K562 (cell line): ENCODE results near the gene CD163. TPM values are rescaled to one million over a fixed set of nuclear protein-coding genes. Genes with fewer than 3 reads are reported as not detected.
A peak's percentile ranks its signal among the peaks of the same experiment; 100 is the strongest.

ENCODE experiments used
- CBX5 ChIP-seq: IDR thresholded peaks from 2 replicates; pipeline ENCODE4 v1.6.1; 2014; ENCODE audit warnings: low read depth, borderline replicate concordance
- ELF4 ChIP-seq: fragments of 450-650 bp; formaldehyde crosslinking; IDR thresholded peaks from 2 replicates; pipeline ENCODE4 v1.4.0; 2022; ENCODE audit warnings: missing genetic modification characterization
- MGA ChIP-seq: fragments of 450-650 bp; IDR thresholded peaks from 2 replicates; pipeline ENCODE4 v1.6.1; 2016; ENCODE audit warnings: mild to moderate bottlenecking, moderate library complexity
- MYNN ChIP-seq, 2 experiments: sonication (generic); formaldehyde crosslinking in 1 of 2; IDR thresholded peaks; 2 replicates each; pipeline versions ENCODE4 v1.5.0 to v1.6.1; 2016 to 2020; ENCODE audit warnings: antibody characterized with exemption in 1 of 2, missing genetic modification reagents in 1 of 2
- SAP30 ChIP-seq: fragments of 200-600 bp; sonication (generic); IDR thresholded peaks from 2 replicates; pipeline ENCODE4 v1.6.1; 2012; ENCODE audit warnings: borderline replicate concordance, low read depth, mild to moderate bottlenecking, moderate library complexity, low read length, control low read depth, inconsistent platforms; ENCODE audit not compliant: insufficient read depth, poor library complexity, severe bottlenecking
- SMAD1 ChIP-seq: fragments of 150-350 bp; IDR thresholded peaks from 2 replicates; pipeline ENCODE4 v1.6.1; 2014; ENCODE audit warnings: low read length, low read depth; ENCODE audit not compliant: partially characterized antibody
- TEAD4 ChIP-seq, 2 experiments: sonication (generic) in 1 of 2; formaldehyde crosslinking in 1 of 2; IDR thresholded peaks; 2 replicates each; pipeline versions ENCODE4 v1.6.1 to v1.8.0; 2012 to 2022; ENCODE audit warnings: borderline replicate concordance in 1 of 2, inconsistent platforms in 1 of 2, low read length in 1 of 2, mild to moderate bottlenecking in 1 of 2, missing genetic modification reagents in 1 of 2
- TSHZ1 ChIP-seq: fragments of 250-450 bp; sonication (Bioruptor Pico); IDR thresholded peaks from 2 replicates; pipeline ENCODE4 v1.4.0; 2020; ENCODE audit warnings: mild to moderate bottlenecking, moderate library complexity
- ZNF165 ChIP-seq: fragments of 250-450 bp; sonication (Bioruptor Pico); IDR thresholded peaks from 2 replicates; pipeline ENCODE4 v1.4.0; 2020; ENCODE audit warnings: borderline replicate concordance
- ZNF551 ChIP-seq: fragments of 250-450 bp; sonication (Bioruptor Pico); IDR thresholded peaks from 2 replicates; pipeline ENCODE4 v1.5.0; 2021; ENCODE audit warnings: mild to moderate bottlenecking, moderate library complexity
- ZNF583 ChIP-seq: fragments of 250-450 bp; sonication (Bioruptor Pico); IDR thresholded peaks from 2 replicates; pipeline ENCODE4 v1.4.0; 2020
- polyA plus RNA-seq, 8 experiments: library from polyadenylated mRNA; depleted of rRNA in 4 of 8; stranded (reverse) in 5 of 8; unstranded in 3 of 8; fragments of >200 nt; fragmentation: Nextera tagmentation in 2 of 8; fragmentation: Illumina TruSeq in 1 of 8; extraction: Ambion mirVana in 2 of 8; extraction: Trizol in 1 of 8; gene quantifications; 2 replicates each; pipeline versions ENCODE4 v1.2.1 to v1.2.3, GENCODE V29; 2011 to 2014; ENCODE audit warnings: inconsistent platforms in 1 of 8, missing spikeins in 1 of 8
- total RNA-seq, 7 experiments: library from RNA; depleted of rRNA in 6 of 7; stranded (reverse); fragments of >200 nt in 6 of 7; fragmentation: Illumina TruSeq in 2 of 7; extraction: Trizol in 2 of 7; gene quantifications; 2 replicates each; pipeline versions ENCODE4 v1.2.1 to v1.2.3, GENCODE V29; 2011 to 2021; ENCODE audit warnings: low replicate concordance in 1 of 7

The CD163 gene
- total and polyA plus RNA-seq, 9 of the 15 experiments (the other 6 are each of a cell fraction or from before 2014, with no cell fraction given), result 0.62 TPM; not detected in 8

DNA sequence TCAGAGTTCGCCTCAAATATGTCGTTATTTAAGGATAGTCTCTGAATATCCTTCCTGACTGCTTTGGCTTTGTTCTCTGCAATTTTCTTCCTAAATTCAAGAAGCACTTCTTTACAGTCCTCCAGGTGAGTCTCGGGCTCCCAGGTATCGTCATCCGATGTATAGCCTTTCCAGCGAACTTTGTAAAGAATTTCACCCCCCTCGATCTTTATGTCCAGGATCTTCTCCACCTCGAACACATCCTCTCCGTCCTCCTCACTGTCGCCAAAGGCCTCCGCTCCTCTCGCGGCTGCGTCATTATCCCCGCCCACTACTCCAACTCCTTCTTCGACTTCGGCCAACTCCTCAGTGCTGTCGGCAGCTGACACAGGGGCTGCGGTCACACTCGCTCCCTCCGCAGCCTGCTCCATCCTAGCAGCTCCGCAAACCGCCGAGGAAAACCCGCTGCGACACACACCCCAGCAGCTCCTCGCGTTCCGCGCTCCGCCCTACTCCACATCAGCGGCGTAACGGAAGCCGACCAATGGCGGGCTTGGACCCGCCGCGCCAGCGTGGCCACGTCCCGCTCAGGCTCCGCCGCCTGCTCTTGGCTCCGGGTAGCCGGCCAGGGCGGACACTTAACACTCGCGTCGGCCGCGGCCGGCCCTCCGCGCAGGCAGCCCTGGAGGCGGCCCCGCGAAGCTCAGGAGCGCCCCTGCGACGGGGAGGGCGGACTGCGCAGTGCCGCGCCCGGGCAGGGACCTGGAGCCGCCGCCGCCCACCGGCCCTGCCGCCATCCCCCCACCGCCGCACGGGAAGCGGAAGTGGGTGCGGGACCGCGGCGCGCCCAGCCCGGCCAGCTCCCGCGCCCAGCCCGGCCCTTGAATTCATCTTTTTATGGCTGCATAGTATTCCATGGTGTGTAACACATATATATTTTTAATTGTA is 63.7 kb downstream of the CD163 start (continued):
- TF ChIP-seq MGA (peak; percentile 93), CBX5 (no peak), MYNN (IDR thresholded peaks at IDR 0.05) (no peak), MYNN (CRISPR knock-in tag; IDR thresholded peaks at IDR 0.05) (no peak), SAP30 (no peak), ZNF165 (no peak), TEAD4 (IDR thresholded peaks at IDR 0.05; ENCODE audit: low read length) (no peak), TEAD4 (CRISPR knock-in tag; IDR thresholded peaks at IDR 0.05; ENCODE audit: borderline replicate concordance) (no peak), ZNF551 (CRISPR knock-in tag) (no peak), SMAD1 (no peak), ELF4 (CRISPR knock-in tag) (no peak), ZNF583 (CRISPR knock-in tag) (no peak), TSHZ1 (CRISPR knock-in tag) (no peak)
